Thyroid gland (tissue), 4 donors: ENCODE results near the gene CENPX. TPM values are rescaled to one million over a fixed set of nuclear protein-coding genes. Genes with fewer than 3 reads are reported as not detected.

Source experiments
- DNase-seq, 2 donors: peaks; one replicate each; pipeline ENCODE4 v3.0.0-alpha.2; 2019
- H3K27ac ChIP-seq, 3 donors: fragments of 200-600 bp; sonication (generic); 1 replicate in 2 of 3; 2 replicates in 1 of 3; pipeline ENCODE4 v1.5.1; 2016 to 2019; ENCODE audit warnings: mild to moderate bottlenecking in 1 of 3, moderate library complexity in 1 of 3
- H3K27me3 ChIP-seq: fragments of 200-600 bp; sonication (generic); one replicate; pipeline ENCODE4 v1.5.1; 2019
- H3K36me3 ChIP-seq, 2 donors: fragments of 200-600 bp; sonication (generic); one replicate each; pipeline ENCODE4 v1.5.1; 2016 to 2019
- H3K4me1 ChIP-seq, 2 donors: fragments of 200-600 bp; sonication (generic); one replicate each; pipeline ENCODE4 v1.5.1; 2017 to 2019
- H3K4me3 ChIP-seq, 3 donors: fragments of 200-600 bp; sonication (generic); replicated peaks in 1 of 3; 1 replicate in 2 of 3; 2 replicates in 1 of 3; pipeline ENCODE4 v1.5.1; 2016; ENCODE audit warnings: mild to moderate bottlenecking in 1 of 3
- H3K9me3 ChIP-seq: fragments of 200-600 bp; sonication (generic); one replicate; pipeline ENCODE4 v1.5.1; 2017
- POLR2A ChIP-seq, 2 donors: fragments of 450-650 bp; IDR thresholded peaks; one replicate each; pipeline ENCODE4 v1.6.1; 2017; ENCODE audit warnings: antibody characterized with exemption in 2 of 2, mild to moderate bottlenecking in 2 of 2, moderate library complexity in 1 of 2
- WGBS, 2 donors: methylation state at CpG; one replicate each; pipeline ENCODE4 v1.1.5; 2017; 5-methylcytosine and 5-hydroxymethylcytosine counted together
- intact Hi-C: fragments of 100-400 bp; cut with DNase I; formaldehyde crosslinking; loops from one replicate; pipeline ENCODE4 v1.15.1; 2023
- total RNA-seq, 4 donors: library from RNA; depleted of rRNA; stranded (reverse); fragments of >200 nt; gene quantifications; one replicate each; pipeline ENCODE4 v1.2.3, GENCODE V29; 2016
- TF ChIP-seq, protein P1 (sequence below), 6 experiments: fragments of 200-600 bp in 3 of 6; fragments of 450-650 bp in 3 of 6; sonication (generic) in 3 of 6; IDR thresholded peaks; one replicate each; pipeline ENCODE4 v1.5.1; 2016 to 2019; ENCODE audit warnings: antibody characterized with exemption in 6 of 6, mild to moderate bottlenecking in 2 of 6, inconsistent platforms in 1 of 6, moderate library complexity in 1 of 6

Gene CENPX
- total RNA-seq, 4 donors from 2014 or later: 40.7 to 95.9 (median 78.0) TPM

DNA sequence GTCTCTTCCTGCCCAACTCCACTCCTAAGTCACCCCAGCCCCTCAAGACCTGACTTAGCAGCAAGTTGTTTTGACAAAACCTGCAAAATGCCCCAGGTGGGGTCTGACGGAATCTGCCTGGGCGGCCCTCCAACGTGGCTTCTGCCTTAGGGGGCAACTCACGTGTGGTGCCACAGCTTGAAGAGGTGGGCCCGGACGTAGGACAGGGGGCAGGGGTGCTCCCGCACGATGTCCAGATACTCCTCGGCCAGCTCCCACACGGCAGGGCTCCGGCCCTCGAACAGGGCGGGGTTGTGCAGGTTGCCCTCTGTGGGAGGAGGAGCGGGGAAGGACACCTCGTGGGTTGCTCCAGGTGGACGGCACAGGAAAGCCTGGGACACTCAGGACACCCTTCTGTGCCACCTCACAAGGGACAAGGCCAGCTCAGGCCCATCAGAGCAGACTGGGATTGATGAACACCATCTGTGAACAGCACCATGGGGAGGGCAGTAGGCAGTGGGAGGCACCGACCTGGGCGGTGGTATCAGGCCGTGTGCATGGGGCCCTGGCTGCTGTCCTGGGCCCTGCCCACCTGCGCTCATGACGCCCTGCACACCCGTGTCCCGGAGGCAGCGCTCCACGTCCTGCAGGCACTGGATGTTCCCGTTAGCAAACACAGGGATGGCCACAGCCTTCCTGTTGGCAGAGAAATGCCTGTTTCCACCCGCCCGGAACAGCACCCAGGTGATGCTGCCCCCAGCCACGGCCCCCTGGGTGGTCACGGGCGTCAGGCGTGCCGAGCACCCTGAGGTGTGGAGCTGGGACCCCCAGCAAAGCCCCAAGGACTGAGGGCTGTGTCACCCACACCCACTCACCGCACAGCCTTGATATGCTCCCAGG lies 38.6 kb upstream of the CENPX start:
- H3K27me3 ChIP-seq: no peaks in the 10 kb centered on the region
- 93 to 94% methylated on average over 19 to 25 of the region's 34 CpGs for WGBS, 2 donors
- intact Hi-C loops: no loop called here
- H3K4me3 ChIP-seq: no peak overlapping the region
- no peak for DNase-seq
- H3K4me1 ChIP-seq: peaks cover 19 to 24% of the 10 kb centered on the region in 2 donors
- H3K9me3 ChIP-seq: no peaks in the 10 kb centered on the region
- no peak overlapping the region for H3K27ac ChIP-seq
- TF ChIP-seq, protein P1, sequence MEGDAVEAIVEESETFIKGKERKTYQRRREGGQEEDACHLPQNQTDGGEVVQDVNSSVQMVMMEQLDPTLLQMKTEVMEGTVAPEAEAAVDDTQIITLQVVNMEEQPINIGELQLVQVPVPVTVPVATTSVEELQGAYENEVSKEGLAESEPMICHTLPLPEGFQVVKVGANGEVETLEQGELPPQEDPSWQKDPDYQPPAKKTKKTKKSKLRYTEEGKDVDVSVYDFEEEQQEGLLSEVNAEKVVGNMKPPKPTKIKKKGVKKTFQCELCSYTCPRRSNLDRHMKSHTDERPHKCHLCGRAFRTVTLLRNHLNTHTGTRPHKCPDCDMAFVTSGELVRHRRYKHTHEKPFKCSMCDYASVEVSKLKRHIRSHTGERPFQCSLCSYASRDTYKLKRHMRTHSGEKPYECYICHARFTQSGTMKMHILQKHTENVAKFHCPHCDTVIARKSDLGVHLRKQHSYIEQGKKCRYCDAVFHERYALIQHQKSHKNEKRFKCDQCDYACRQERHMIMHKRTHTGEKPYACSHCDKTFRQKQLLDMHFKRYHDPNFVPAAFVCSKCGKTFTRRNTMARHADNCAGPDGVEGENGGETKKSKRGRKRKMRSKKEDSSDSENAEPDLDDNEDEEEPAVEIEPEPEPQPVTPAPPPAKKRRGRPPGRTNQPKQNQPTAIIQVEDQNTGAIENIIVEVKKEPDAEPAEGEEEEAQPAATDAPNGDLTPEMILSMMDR (IDR thresholded peaks at IDR 0.05): no peak
- no peak for TF ChIP-seq POLR2A (IDR thresholded peaks at IDR 0.05)
- H3K36me3 ChIP-seq: peaks cover 36 to 53% of the 10 kb centered on the region in 2 donors

DNA sequence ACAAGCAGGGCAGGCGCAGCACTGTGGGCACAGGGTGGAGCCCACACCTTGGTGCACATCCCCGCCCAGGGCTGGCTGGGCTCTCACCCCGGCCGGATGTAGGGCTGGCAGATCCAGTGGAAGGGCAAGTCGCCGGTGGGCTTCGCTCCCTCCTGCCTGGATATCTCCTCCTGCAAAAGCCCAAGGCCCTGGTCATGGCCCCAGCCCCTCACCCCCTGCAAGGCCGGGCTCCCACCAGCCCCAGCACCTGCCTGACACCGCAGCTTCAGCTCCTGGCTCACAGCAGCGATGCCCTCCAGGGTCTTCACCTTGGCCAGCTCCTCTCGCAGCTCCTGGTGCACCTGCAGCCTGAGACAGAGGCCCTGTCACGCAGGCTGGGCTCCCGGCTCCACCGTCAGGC lies 37.9 kb upstream of the CENPX start:
- 87 to 93% methylated on average over 7 to 14 of the region's 14 CpGs for WGBS, 2 donors
- DNase-seq: no peak

DNA sequence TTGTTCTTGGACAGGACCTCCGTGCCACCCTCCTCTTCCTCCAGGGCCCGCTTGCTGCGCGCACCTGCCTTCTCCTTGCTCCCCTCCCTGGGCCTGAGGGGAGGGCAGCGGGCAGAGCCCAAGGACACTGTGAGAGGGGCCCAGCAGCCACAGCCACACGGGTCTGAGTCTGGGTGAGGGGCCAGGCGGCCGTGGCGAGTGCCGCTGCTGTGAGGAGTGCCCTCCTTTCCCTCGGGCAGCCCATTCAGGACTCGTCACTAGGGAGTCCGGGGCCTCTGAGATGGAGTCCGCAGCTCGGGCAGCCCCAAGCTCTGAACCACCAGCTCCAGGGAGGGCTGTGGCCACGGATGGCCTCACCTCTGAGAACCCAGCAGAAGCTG lies 37.3 kb upstream of the CENPX start:
- Histone ChIP-seq H3K4me3 (no peak overlapping the region), H3K4me1 (peaks cover 10 to 17% of the 10 kb centered on the region in 2 donors), H3K27me3 (no peaks in the 10 kb centered on the region), H3K27ac (no peak overlapping the region), H3K9me3 (no peaks in the 10 kb centered on the region), H3K36me3 (peaks cover 49 to 66% of the 10 kb centered on the region in 2 donors)
- intact Hi-C loops: no loop called here
- TF ChIP-seq, protein P1 (IDR thresholded peaks at IDR 0.05): no peak
- no peak for TF ChIP-seq POLR2A (IDR thresholded peaks at IDR 0.05)
- no peak for DNase-seq
- WGBS, 2 donors: 81 to 90% methylated on average over 6 to 14 of the region's 16 CpGs

More for the DNA sequence above, 37.9 kb upstream of the CENPX start:
- Histone ChIP-seq H3K9me3 (no peaks in the 10 kb centered on the region), H3K27ac (no peak overlapping the region), H3K4me3 (no peak overlapping the region), H3K27me3 (no peaks in the 10 kb centered on the region), H3K4me1 (peaks cover 13 to 18% of the 10 kb centered on the region in 2 donors), H3K36me3 (peaks cover 43 to 60% of the 10 kb centered on the region in 2 donors)
- TF ChIP-seq, protein P1 (IDR thresholded peaks at IDR 0.05): no peak
- no peak for TF ChIP-seq POLR2A (IDR thresholded peaks at IDR 0.05)
- intact Hi-C loops: no loop called here

DNA sequence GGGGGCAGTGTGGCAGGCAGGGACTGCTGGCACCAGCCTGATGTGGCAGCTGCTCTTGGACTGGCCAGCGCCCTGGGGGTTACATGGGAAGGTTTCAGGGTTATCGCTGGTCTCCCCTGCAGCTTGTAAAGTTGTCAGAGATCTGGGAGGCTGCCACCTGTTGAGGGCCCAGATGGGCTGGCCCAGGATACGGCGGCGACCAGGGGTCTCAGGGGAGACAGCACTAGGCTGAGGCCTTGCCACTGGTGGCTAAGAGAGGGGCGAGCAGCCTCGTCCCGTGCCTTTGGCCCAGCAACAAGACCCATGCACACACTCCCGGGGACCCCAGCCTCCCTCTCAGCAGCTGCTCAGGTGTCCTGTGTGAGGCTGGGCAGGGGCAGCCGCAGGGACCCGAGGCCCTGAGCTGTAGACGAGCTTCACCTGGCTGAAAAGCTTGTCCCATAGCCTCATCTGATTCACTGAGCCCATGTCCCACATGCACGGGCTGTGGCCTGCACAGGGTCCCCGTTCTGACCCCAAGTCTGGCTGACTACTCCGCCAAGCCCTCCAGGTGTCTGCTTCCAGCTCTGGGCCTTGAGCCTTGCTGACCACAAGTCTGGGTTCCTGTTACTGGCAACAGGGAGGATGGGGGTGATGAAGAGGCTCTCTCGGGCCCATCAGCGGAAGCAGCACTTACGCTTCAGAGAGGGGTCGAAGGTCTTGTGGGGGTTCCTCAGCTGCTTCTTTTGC lies 36.8 kb upstream of the CENPX start:
- DNase-seq: no peak

More for the DNA sequence above, 36.8 kb upstream of the CENPX start:
- no peak for TF ChIP-seq POLR2A (IDR thresholded peaks at IDR 0.05)
- TF ChIP-seq, protein P1 (IDR thresholded peaks at IDR 0.05): no peak
- no peaks in the 10 kb centered on the region for H3K9me3 ChIP-seq
- peaks cover 5 to 11% of the 10 kb centered on the region in 2 donors for H3K4me1 ChIP-seq
- intact Hi-C loops: no loop called here
- H3K36me3 ChIP-seq: peaks cover 55 to 71% of the 10 kb centered on the region in 2 donors
- 87 to 100% methylated on average over 4 to 16 of the region's 19 CpGs for WGBS, 2 donors
- H3K27ac ChIP-seq: no peak overlapping the region
- no peak overlapping the region for H3K4me3 ChIP-seq
- no peaks in the 10 kb centered on the region for H3K27me3 ChIP-seq
